ENCODE data around the gene POLA1. TPM values are rescaled to one million over a fixed set of nuclear protein-coding genes. Genes with fewer than 3 reads are reported as not detected.

POLA1 gene
- polyA plus RNA-seq, 1 experiment = 2.2 TPM

DNA sequence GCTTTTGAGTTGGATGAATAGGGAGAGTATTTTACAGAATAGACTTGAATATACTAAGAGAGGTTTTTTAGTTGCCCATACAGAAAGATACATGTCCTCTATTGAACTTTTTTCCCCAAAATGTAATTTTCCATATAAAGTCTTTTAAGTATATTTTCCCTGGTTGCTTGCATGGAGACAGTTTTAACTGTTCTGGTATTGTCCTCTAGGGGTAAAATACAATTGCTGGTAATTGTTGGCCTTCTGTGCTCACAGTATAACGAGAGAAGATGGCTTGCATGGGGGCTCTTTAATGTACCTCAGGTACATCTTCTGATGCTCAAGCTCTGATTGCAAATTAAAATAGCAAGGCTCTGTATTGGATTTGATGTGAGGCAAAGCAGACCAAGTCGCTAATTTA lies 186.0 kb downstream of the POLA1 start:
- POLR2A ChIA-PET = no interaction called here
- CTCF ChIA-PET = no interaction called here
- no peak for DNase-seq (ENCODE audit: low read depth, low spot score)

DNA sequence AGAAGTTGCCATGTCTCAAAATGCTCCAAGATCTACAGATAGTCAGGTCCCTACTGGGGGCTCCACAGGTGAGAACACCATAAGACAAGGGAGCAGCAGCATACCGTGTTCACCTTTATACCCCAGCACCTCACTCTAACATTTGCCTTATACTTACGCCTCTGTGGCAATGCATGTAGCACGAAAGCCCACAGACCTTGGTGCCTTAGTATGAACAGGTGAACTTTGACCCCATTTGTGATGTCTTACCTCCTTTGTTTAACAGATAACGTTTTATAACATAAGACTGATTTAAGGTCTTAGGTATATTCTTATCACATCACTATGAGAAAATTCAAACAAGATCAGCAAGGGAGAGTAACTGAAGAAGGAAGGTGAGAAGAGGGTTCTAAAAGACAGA lies 193.2 kb downstream of the POLA1 start:
- Histone ChIP-seq H3K27me3 (ENCODE audit: control insufficient read depth, insufficient read depth, low read length) (no peaks in the 10 kb centered on the region), H3K9me3 (ENCODE audit: control insufficient read depth, insufficient read depth, low read length) (no peaks in the 10 kb centered on the region), H3K4me3 (ENCODE audit: low read depth, low read length) (no peak overlapping the region), H3K27ac (ENCODE audit: low read depth, low read length) (no peak overlapping the region)
- TF ChIP-seq, protein P1, sequence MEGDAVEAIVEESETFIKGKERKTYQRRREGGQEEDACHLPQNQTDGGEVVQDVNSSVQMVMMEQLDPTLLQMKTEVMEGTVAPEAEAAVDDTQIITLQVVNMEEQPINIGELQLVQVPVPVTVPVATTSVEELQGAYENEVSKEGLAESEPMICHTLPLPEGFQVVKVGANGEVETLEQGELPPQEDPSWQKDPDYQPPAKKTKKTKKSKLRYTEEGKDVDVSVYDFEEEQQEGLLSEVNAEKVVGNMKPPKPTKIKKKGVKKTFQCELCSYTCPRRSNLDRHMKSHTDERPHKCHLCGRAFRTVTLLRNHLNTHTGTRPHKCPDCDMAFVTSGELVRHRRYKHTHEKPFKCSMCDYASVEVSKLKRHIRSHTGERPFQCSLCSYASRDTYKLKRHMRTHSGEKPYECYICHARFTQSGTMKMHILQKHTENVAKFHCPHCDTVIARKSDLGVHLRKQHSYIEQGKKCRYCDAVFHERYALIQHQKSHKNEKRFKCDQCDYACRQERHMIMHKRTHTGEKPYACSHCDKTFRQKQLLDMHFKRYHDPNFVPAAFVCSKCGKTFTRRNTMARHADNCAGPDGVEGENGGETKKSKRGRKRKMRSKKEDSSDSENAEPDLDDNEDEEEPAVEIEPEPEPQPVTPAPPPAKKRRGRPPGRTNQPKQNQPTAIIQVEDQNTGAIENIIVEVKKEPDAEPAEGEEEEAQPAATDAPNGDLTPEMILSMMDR (IDR thresholded peaks at IDR 0.05; ENCODE audit: low read depth, low read length) = no peak
- ChIA-PET POLR2A (no interaction called here), CTCF (interaction anchor here (1.2 kb wide), 1 partner anchor 48 kb away, joined by 5 read pairs; no protein-coding TSS in a partner anchor)
- no peak for DNase-seq (ENCODE audit: low read depth, low spot score)

More for the DNA sequence above, 186.0 kb downstream of the POLA1 start:
- TF ChIP-seq, protein P1 (IDR thresholded peaks at IDR 0.05; ENCODE audit: low read depth, low read length) = no peak
- Histone ChIP-seq H3K27me3 (ENCODE audit: control insufficient read depth, insufficient read depth, low read length) (no peaks in the 10 kb centered on the region), H3K9me3 (ENCODE audit: control insufficient read depth, insufficient read depth, low read length) (no peaks in the 10 kb centered on the region), H3K4me3 (ENCODE audit: low read depth, low read length) (no peak overlapping the region), H3K27ac (ENCODE audit: low read depth, low read length) (no peak overlapping the region)

DNA sequence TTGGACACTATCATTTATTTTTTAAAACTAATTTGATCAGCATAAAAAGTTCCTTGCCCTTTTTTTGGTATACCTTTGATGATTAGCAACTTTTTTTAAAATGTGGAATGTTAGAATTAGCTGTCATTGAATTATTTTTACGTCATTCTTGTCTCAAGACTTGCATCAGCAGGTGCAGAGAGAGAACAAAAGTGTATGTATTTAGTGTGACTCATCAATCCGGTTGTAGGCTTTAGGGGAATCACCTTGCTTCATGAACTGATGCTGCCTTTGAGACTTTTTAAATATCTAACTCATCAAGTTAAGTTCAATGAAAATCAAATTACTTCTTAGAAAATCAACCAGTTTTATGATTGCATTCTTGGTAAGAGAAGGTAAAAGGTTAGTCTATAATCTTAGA lies 197.0 kb downstream of the POLA1 start:
- no peak overlapping the region for H3K27ac ChIP-seq (ENCODE audit: low read depth, low read length)
- no peak for DNase-seq (ENCODE audit: low read depth, low spot score)
- H3K27me3 ChIP-seq (ENCODE audit: control insufficient read depth, insufficient read depth, low read length) = no peaks in the 10 kb centered on the region
- TF ChIP-seq, protein P1 (IDR thresholded peaks at IDR 0.05; ENCODE audit: low read depth, low read length) = no peak
- H3K4me3 ChIP-seq (ENCODE audit: low read depth, low read length) = no peak overlapping the region
- H3K9me3 ChIP-seq (ENCODE audit: control insufficient read depth, insufficient read depth, low read length) = no peaks in the 10 kb centered on the region
- CTCF ChIA-PET = no interaction called here
- POLR2A ChIA-PET = no interaction called here

DNA sequence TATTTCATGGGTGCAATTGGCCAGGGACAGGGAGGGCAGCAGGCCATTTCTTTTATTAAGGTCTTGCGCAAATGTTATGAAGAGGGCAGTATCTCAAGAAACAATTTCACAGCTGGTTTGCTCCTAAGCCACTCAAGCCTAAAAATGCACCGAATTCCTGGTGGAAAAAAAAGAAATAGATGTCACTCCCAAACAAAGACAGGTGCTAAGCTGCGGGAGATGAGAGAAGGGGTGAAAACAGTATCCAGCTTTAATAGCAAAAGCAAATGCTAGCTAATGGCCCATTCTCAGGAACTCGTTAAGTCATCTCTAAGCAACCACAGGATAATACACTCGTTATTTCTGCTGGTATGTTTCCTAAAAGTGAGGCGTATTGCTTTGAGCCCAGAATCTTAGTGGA lies 205.7 kb downstream of the POLA1 start:
- no peaks in the 10 kb centered on the region for H3K27me3 ChIP-seq (ENCODE audit: control insufficient read depth, insufficient read depth, low read length)
- POLR2A ChIA-PET = no interaction called here
- no peak overlapping the region for H3K4me3 ChIP-seq (ENCODE audit: low read depth, low read length)
- no peak for DNase-seq (ENCODE audit: low read depth, low spot score)
- CTCF ChIA-PET = no interaction called here
- no peaks in the 10 kb centered on the region for H3K9me3 ChIP-seq (ENCODE audit: control insufficient read depth, insufficient read depth, low read length)
- TF ChIP-seq, protein P1 (IDR thresholded peaks at IDR 0.05; ENCODE audit: low read depth, low read length) = no peak
- no peak overlapping the region for H3K27ac ChIP-seq (ENCODE audit: low read depth, low read length)

DNA sequence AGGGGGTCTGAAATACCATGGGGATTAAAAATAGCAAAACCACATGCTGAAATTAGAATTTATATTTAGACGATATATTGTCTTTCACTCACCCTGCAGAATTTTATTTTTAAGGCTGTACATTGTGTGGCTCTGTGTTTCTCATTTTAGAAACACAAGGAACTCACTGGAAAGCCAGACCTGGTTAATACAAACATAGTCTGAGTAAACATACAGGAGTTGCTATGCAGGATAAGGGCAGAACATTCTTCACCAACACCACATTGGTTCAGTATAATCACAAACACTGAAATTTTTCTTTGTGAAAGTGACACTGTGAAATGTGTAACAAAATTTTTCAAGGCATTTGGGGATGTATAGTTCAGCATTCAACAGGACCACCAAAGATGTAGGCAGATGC lies 206.5 kb downstream of the POLA1 start:
- ChIA-PET CTCF (no interaction called here), POLR2A (no interaction called here)
- no peak for DNase-seq (ENCODE audit: low read depth, low spot score)
- TF ChIP-seq, protein P1 (IDR thresholded peaks at IDR 0.05; ENCODE audit: low read depth, low read length) = no peak
- no peaks in the 10 kb centered on the region for H3K27me3 ChIP-seq (ENCODE audit: control insufficient read depth, insufficient read depth, low read length)
- H3K4me3 ChIP-seq (ENCODE audit: low read depth, low read length) = no peak overlapping the region
- no peak overlapping the region for H3K27ac ChIP-seq (ENCODE audit: low read depth, low read length)
- no peaks in the 10 kb centered on the region for H3K9me3 ChIP-seq (ENCODE audit: control insufficient read depth, insufficient read depth, low read length)

Measured in AG04450 (cell line).